Stimulated activated CD8-positive, alpha-beta memory T cell treated with anti-CD3 and anti-CD28 coated beads, Interleukin-2, amount 100 ng/mL, for 48 hours (primary cell): ENCODE results near the gene SERPINA12.

Experiments used
- DNase-seq, 2 donors: peaks; one replicate each; pipeline ENCODE4 v3.0.0-alpha.2; 2020; ENCODE audit warnings: low read depth in 2 of 2

Gene SERPINA12

GRCh38 chr14:94465042-94465441, 44.2 kb downstream of the SERPINA12 start:
- no peak for DNase-seq

DNA sequence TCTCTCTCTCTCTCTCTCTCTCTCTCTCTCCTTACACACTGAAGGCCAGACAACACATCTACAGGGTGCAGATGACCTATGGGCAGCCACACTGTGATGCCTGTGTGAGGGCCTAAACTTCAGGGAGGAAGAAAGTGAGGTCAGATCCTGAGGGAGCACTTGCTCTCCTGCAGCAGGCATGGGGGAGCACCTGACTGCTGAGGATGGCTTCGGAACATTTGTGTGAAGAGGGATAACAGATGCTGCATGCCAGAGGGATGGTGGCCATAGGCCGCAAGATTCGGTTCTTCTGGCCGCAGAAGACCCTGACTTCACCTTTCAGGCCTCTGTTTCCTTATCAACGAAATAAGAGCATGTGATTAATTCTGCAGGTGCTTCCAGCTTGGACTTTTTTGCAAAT, 45.0 kb downstream of the SERPINA12 start:
- DNase-seq: no peak

GRCh38 chr14:94462763-94463572, 46.3 kb downstream of the SERPINA12 start:
- no peak for DNase-seq

DNA sequence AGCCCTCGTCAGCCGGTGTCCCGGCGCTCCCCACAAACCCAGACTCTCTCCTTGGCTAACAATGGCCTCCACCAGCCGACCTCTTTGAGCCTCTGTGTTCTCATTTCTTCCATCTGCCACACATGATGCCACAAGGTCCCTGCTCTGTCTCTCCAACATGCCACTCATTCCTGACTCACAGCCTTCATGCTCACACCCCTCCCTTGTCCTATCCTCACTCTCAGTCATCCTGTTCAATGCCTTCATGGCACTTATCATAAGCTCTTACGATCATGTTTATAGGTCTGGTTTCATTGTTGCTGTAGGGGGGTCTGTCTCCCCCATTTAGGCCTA, 47.1 kb downstream of the SERPINA12 start:
- no peak for DNase-seq

- DNase-seq: no peak
These were observed 47.6 kb downstream of the SERPINA12 start for GRCh38 chr14:94461526-94462218.

GRCh38 chr14:94460631-94461416, 48.4 kb downstream of the SERPINA12 start:
- no peak for DNase-seq

GRCh38 chr14:94458558-94459205, 50.6 kb downstream of the SERPINA12 start:
- no peak for DNase-seq

- no peak for DNase-seq
These were observed 51.2 kb downstream of the SERPINA12 start for GRCh38 chr14:94458096-94458495.

- no peak for DNase-seq
These were observed 53.3 kb downstream of the SERPINA12 start for GRCh38 chr14:94455928-94456327.

GRCh38 chr14:94451826-94452225, 57.4 kb downstream of the SERPINA12 start:
- DNase-seq: no peak

DNA sequence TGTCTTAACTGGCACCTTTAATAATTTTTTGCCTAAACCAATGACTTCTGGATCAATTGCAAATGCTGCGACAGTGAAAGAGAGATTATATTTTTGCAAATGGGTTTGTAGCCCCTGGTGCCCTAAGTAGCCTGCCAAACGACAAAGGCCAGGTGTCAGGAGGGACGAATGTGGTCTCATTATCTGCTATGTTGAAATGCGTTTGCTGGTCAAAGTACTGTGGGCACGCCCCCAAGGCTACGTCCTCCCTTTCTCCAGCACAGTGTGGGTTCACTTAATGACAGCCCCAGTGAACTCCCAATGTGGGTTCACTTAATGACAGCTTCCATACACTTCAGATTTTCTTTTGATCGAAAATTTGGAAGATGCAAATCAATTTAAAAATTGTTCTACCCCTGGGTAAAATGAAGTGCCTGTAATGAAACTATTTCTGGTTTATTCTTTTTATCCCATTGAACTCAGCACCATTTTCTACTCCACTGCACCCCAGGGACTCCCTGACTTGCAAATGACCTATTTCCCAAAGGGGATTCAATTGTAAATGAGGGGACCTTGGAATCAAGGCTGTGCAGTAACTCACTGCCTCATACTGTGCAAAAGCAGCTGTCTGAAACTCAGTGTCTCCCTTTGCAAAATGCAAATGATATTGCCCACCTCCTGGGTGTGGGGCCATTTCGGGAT, 58.0 kb downstream of the SERPINA12 start:
- no peak for DNase-seq

GRCh38 chr14:94450722-94451090, 58.6 kb downstream of the SERPINA12 start:
- no peak for DNase-seq

DNA sequence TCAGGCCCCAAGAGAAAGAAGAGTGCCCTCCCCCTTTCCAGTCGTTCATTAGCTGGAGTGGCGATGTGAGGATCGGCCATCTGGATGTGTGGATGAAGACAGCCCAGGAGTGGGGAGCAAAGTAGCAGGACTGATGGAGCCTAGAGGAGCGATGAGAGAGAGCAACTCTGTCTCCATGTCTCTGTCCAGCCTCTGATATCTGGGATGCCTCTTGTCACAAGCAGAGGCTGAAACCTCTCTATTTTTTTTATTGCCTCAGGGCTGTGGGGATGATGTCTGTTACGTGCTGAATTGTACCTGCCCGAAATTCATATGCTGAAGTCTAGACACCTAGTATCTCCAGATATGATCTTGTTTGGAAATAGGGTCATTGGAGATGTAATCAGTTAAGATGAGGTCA, 59.3 kb downstream of the SERPINA12 start:
- no peak for DNase-seq

GRCh38 chr14:94448071-94448808, 61.0 kb downstream of the SERPINA12 start:
- no peak for DNase-seq

- no peak for DNase-seq
These were observed 62.1 kb downstream of the SERPINA12 start for GRCh38 chr14:94447206-94447605.

DNA sequence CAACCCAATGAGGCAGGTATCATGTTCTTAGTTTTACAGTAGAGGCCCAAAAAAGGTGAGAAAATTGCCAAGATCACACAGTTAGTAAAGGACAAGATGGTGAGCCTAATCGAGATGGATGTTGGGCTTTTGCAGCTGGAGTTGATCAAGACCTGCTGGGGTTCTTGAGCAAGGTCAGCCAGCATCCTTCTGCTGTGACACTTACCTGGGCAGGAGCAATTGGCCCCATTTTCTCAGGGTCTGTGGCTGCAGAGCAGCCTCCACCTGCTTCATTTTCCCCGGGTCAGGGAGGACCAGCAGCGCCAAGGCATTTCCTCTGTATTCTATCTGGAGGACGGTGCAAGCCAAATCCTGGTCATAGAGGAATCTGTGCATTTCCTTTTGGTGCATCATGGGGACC, 63.1 kb downstream of the SERPINA12 start:
- DNase-seq: no peak

DNA sequence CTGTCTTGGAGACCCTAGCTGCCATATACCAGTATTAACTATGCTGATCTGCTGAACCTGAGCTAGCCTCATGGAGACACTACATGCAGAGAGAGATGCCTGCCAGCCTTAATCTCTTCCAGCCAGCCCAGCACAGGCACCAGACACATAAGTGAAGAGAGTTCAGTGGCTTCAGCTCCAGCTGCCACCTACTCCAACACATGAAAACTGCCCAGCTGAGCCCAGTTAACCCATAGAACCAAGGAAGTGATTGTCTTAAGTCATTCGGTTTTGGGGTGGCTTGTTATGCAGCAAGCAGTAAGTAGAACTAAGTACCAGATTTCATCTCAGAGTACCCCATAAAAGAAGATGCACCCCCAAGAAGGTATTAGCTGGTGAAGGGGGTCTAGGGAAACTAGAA, 64.3 kb downstream of the SERPINA12 start:
- DNase-seq: no peak

GRCh38 chr14:94441531-94442205, 67.6 kb downstream of the SERPINA12 start:
- no peak for DNase-seq

- no peak for DNase-seq
These were observed 68.1 kb downstream of the SERPINA12 start for GRCh38 chr14:94441130-94441529.

DNA sequence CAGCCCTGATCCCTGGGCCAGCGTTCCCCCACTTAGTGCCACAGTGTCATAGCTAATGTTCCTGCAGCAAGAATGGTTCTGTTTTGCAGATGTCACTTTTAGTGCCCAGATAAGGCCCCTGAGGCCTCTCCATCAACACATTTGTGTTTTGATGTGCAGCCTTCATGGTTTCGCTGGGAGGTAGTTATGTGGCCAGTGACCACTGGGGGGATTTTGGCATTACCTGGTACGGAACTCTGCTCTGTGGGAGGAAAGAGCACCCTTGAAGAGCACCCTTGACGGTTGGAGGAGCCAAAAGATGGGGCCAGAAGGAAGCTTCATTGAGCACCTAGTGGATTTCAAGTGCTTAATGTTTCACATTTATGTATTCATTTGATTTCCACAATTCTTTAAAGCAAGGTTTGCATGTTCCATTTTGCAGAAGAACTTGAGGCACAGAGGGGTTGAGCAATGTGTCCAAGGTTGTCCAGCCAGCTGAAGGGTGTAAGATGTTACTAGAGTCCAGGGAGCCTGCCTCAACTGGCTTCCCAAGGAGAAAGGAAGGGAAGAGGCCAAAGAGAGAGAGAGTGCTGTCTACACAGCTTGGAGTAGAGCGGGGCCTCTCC, 69.7 kb downstream of the SERPINA12 start:
- DNase-seq: no peak
